GM23248 (cell line): ENCODE results near the gene NKX2-2. TPM values are rescaled to one million over a fixed set of nuclear protein-coding genes. Genes with fewer than 3 reads are reported as not detected.

Experiments
- DNase-seq: peaks from one replicate; pipeline ENCODE4 v3.0.0-alpha.2; 2015
- H2AFZ ChIP-seq: fragments of 200-600 bp; sonication (generic); 2 replicates; pipeline ENCODE4 v1.6.1; 2016; ENCODE audit warnings: antibody characterized with exemption
- H3F3A ChIP-seq: fragments of 200-600 bp; sonication (generic); 2 replicates; pipeline ENCODE4 v1.6.1; 2016; ENCODE audit warnings: mild to moderate bottlenecking, antibody characterized with exemption, mixed run types; ENCODE audit not compliant: insufficient read depth
- H3K27ac ChIP-seq: fragments of 200-600 bp; sonication (generic); 2 replicates; pipeline ENCODE4 v1.5.1; 2016; ENCODE audit warnings: mild to moderate bottlenecking
- H3K27me3 ChIP-seq: fragments of 200-600 bp; sonication (generic); replicated peaks from 2 replicates; pipeline ENCODE4 v1.6.1; 2016; ENCODE audit warnings: mild to moderate bottlenecking; ENCODE audit not compliant: insufficient read depth
- H3K36me3 ChIP-seq: fragments of 200-600 bp; sonication (generic); 2 replicates; pipeline ENCODE4 v1.6.1; 2016; ENCODE audit warnings: low read depth, mild to moderate bottlenecking
- H3K4me1 ChIP-seq: fragments of 200-600 bp; sonication (generic); 2 replicates; pipeline ENCODE4 v1.6.1; 2016; ENCODE audit warnings: mild to moderate bottlenecking; ENCODE audit not compliant: insufficient read depth
- H3K4me2 ChIP-seq: fragments of 200-600 bp; sonication (generic); one replicate; pipeline ENCODE4 v1.6.1; 2016; ENCODE audit warnings: mild to moderate bottlenecking; ENCODE audit not compliant: unreplicated experiment
- H3K4me3 ChIP-seq: fragments of 200-600 bp; sonication (generic); 2 replicates; pipeline ENCODE4 v1.5.1; 2016; ENCODE audit warnings: mild to moderate bottlenecking
- H3K79me2 ChIP-seq: fragments of 200-600 bp; sonication (generic); 2 replicates; pipeline ENCODE4 v1.6.1; 2016; ENCODE audit warnings: mild to moderate bottlenecking; ENCODE audit not compliant: insufficient read depth
- H3K9ac ChIP-seq: fragments of 200-600 bp; sonication (generic); 2 replicates; pipeline ENCODE4 v1.6.1; 2016; ENCODE audit warnings: mild to moderate bottlenecking
- H3K9me2 ChIP-seq: fragments of 200-600 bp; sonication (generic); 2 replicates; pipeline ENCODE4 v1.6.1; 2016; ENCODE audit warnings: mixed run types, mild to moderate bottlenecking, moderate library complexity; ENCODE audit not compliant: insufficient read depth
- H3K9me3 ChIP-seq: fragments of 200-600 bp; sonication (generic); one replicate; pipeline ENCODE4 v1.6.1; 2017; ENCODE audit warnings: low read depth
- H4K20me1 ChIP-seq: fragments of 200-600 bp; sonication (generic); 2 replicates; pipeline ENCODE4 v1.6.0; 2016; ENCODE audit not compliant: insufficient read depth
- EZH2 ChIP-seq: fragments of 200-600 bp; sonication (generic); IDR thresholded peaks from 2 replicates; pipeline ENCODE4 v1.6.1; 2018; ENCODE audit warnings: antibody characterized with exemption, mild to moderate bottlenecking; ENCODE audit not compliant: insufficient read depth, poor library complexity, severe bottlenecking
- EZH2phosphoT487 ChIP-seq: fragments of 200-600 bp; sonication (generic); IDR thresholded peaks from 2 replicates; pipeline ENCODE4 v1.6.1; 2018; ENCODE audit warnings: antibody characterized with exemption, moderate library complexity, mild to moderate bottlenecking, low read depth; ENCODE audit not compliant: insufficient read depth
- WGBS, 2 experiments: methylation state at CpG; one replicate each; pipeline ENCODE4 v1.1.6; 2015 to 2017; ENCODE audit warnings: low lambda C conversion rate in 2 of 2, low coverage in 1 of 2; ENCODE audit errors: missing lambda C conversion rate in 2 of 2; 5-methylcytosine and 5-hydroxymethylcytosine counted together
- in situ Hi-C: fragments of 300-500 bp; cut with MboI; formaldehyde crosslinking; loops from 2 replicates; pipeline ENCODE4 v1.15.0; 2020
- polyA plus RNA-seq: library from polyadenylated mRNA; unstranded; fragments of >200 nt; fragmentation: Nextera tagmentation; extraction: Ambion mirVana; gene quantifications from 2 replicates; pipeline ENCODE4 v1.2.1, GENCODE V29; 2016
- total RNA-seq: library from RNA; depleted of rRNA; stranded (reverse); fragments of >200 nt; shearing (Covaris generic); gene quantifications from 2 replicates; pipeline ENCODE4 v1.2.3, GENCODE V29; 2014

Gene NKX2-2
- total and polyA plus RNA-seq, 2 experiments from 2014 or later, result not detected

DNA sequence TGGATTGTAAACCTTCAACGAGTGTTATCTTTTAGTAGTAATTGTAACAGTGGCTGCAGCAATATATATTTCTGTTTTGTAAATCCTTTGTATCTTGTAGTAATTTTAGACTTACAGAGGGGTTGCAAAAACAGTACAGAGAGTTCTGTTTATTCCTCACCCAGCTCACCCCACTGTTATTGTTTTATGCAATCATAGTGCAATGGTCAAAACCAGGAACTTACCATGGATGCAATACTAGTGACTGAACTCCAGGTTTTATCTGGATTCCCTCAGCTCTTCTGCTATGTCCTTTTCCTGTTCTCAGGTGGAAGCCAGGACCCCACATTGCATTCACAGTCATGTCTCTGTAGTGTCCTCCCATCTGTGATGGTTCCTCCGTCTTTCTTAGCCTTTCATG, 42.5 kb upstream of the NKX2-2 start:
- Histone ChIP-seq H3K27me3 (no peaks in the 10 kb centered on the region; the same call in 1 of the 2 replicates), H4K20me1 (no peaks in the 10 kb centered on the region), H3K27ac (no peak overlapping the region), H3K4me2 (no peak overlapping the region), H3K9me2 (no peaks in the 10 kb centered on the region), H3K36me3 (no peaks in the 10 kb centered on the region), H3K4me3 (no peak overlapping the region), H3K4me1 (no peaks in the 10 kb centered on the region), H3K9ac (no peak overlapping the region), H3F3A (no peaks in the 10 kb centered on the region), H3K79me2 (no peaks in the 10 kb centered on the region), H3K9me3 (no peaks in the 10 kb centered on the region), H2AFZ (no peak overlapping the region)
- in situ Hi-C loops, result no loop called here
- 13 to 21% methylated on average over 2 of the region's 2 CpGs for WGBS, 2 experiments
- no peak for DNase-seq
- no peak for TF ChIP-seq EZH2phosphoT487
- TF ChIP-seq EZH2, result no peak

DNA sequence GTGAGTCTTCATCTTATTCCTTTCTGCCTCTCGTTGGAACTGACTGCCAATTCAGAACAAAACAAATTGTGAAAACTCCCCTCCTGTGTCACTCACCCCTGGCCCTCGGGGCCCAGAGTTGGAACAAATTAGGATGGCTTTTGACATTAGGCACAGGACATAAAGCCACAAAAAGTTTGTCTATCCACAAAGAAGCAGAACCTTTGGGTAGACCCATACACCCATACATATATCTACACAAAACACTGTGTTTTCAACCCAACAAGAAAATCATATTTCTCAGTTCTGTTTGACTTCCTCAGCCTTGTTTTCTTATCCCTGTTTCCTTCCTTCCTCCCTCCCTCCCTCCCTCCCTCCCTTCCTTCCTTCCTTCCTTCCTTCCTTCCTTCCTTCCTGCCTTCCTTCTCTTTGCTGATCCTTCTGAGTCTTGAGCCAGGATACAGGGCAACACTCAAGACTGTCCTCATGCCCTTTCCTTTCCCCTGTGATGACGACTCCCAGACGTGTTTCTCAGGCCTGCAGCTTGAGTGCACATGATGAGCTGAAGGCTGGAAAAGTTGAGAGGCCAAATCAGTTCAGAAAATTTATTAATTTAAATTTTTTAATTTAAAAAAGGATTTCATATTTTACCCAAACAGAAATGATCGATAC, 41.7 kb upstream of the NKX2-2 start:
- no peaks in the 10 kb centered on the region for H4K20me1 ChIP-seq
- H3K36me3 ChIP-seq, result no peaks in the 10 kb centered on the region
- H2AFZ ChIP-seq, result no peak overlapping the region
- no peaks in the 10 kb centered on the region for H3F3A ChIP-seq
- WGBS, 2 experiments, result 15 to 17% methylated on average over 5 of the region's 5 CpGs
- H3K9me3 ChIP-seq, result no peaks in the 10 kb centered on the region
- no peak overlapping the region for H3K4me2 ChIP-seq
- DNase-seq, result no peak
- no peaks in the 10 kb centered on the region; the same call in 1 of the 2 replicates for H3K27me3 ChIP-seq
- no peaks in the 10 kb centered on the region for H3K79me2 ChIP-seq
- no peak for TF ChIP-seq EZH2phosphoT487
- no peak for TF ChIP-seq EZH2
- H3K4me3 ChIP-seq, result no peak overlapping the region
- in situ Hi-C loops, result no loop called here
- H3K9ac ChIP-seq, result no peak overlapping the region
- no peak overlapping the region for H3K27ac ChIP-seq
- no peaks in the 10 kb centered on the region for H3K9me2 ChIP-seq
- H3K4me1 ChIP-seq, result no peaks in the 10 kb centered on the region

DNA sequence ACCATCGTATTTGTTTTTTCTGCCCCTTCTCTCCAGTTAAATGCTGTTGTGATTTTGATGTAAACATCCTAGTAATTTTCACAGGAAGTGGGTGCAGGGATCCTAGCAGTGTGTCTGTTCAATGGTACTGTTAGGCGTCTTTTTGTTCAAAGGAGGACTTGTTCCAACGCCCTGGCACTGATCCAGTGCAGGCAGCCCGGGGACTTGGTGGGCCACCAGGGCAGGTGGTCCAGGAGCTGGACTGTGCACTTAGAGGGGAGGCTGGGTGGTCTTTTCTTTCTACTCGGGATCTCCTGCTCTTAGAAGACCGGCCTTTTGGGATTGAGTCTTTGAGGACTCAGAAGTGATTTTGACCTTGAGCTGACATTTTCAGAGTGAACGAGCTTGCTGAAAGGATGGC, 41.1 kb upstream of the NKX2-2 start:
- Histone ChIP-seq H3K79me2 (no peaks in the 10 kb centered on the region), H3K4me3 (no peak overlapping the region), H3K27ac (no peak overlapping the region), H3K9ac (no peak overlapping the region), H3K36me3 (no peaks in the 10 kb centered on the region), H3K27me3 (no peaks in the 10 kb centered on the region; the same call in 1 of the 2 replicates), H3F3A (no peaks in the 10 kb centered on the region), H2AFZ (no peak overlapping the region), H3K4me2 (no peak overlapping the region), H4K20me1 (no peaks in the 10 kb centered on the region), H3K9me3 (no peaks in the 10 kb centered on the region), H3K4me1 (no peaks in the 10 kb centered on the region), H3K9me2 (no peaks in the 10 kb centered on the region)
- no peak for TF ChIP-seq EZH2phosphoT487
- no peak for TF ChIP-seq EZH2
- in situ Hi-C loops, result no loop called here
- no peak for DNase-seq
- 21 to 27% methylated on average over 7 of the region's 7 CpGs for WGBS, 2 experiments

DNA sequence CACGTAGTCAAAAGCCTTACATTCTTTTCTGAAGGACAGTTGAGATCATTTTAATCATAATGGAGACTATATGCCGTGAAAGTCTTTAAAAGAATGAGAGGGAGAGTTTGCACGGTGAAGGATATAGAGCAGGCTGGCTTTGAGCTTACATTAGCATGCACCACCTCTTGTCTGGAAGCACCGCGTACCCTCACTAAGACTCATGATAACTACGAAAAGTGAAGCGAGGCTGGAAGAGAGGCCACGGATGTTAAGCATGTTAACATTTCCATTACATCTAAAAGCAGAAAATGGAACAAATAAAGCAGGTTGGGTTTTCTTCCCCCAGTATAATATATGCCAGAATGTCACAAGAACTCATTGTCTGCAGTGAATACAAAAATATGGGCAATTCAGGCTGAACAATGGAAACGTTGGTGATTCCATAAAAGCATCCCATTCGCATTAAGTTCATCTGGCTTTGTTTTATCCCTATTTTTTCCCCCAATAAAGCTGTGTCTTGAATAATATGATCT, 40.6 kb upstream of the NKX2-2 start:
- no peak overlapping the region for H3K4me2 ChIP-seq
- no peak overlapping the region for H2AFZ ChIP-seq
- DNase-seq, result no peak
- no peaks in the 10 kb centered on the region for H3K79me2 ChIP-seq
- no peak overlapping the region for H3K27ac ChIP-seq
- no peaks in the 10 kb centered on the region for H3K9me3 ChIP-seq
- no peak overlapping the region for H3K4me3 ChIP-seq
- H3K9ac ChIP-seq, result no peak overlapping the region
- H4K20me1 ChIP-seq, result no peaks in the 10 kb centered on the region
- no peaks in the 10 kb centered on the region for H3K36me3 ChIP-seq
- H3K27me3 ChIP-seq, result peaks cover 2% of the 10 kb centered on the region
- no peaks in the 10 kb centered on the region for H3F3A ChIP-seq
- no peak for TF ChIP-seq EZH2phosphoT487
- TF ChIP-seq EZH2, result no peak
- in situ Hi-C loops, result no loop called here
- no peaks in the 10 kb centered on the region for H3K9me2 ChIP-seq
- 48 to 52% methylated on average over 10 of the region's 10 CpGs for WGBS, 2 experiments
- no peaks in the 10 kb centered on the region for H3K4me1 ChIP-seq

DNA sequence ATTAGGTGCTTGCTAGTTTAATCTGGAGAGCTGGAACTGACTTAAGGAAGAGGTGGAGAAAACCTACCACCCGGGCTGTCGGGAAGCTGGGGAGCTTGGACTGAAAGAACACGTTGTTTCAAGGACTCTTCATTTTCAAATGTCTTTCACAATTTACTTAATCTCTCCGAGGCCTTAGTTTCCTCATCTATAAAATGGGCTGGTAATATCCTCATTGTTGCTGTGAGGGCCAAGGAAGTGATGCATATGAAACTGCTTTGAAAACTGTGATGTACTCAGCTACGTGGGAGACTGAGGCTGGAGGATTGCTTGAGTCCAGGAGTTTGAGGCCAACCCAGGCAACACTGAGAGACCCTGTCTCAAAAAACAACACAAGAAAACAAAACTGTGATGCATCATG, 36.7 kb upstream of the NKX2-2 start:
- in situ Hi-C loops, result no loop called here

More for the DNA sequence above, 36.7 kb upstream of the NKX2-2 start:
- Histone ChIP-seq H2AFZ (no peak overlapping the region), H3K9me3 (no peaks in the 10 kb centered on the region), H3K9ac (no peak overlapping the region), H3K4me2 (no peak overlapping the region), H3K79me2 (no peaks in the 10 kb centered on the region), H3K9me2 (no peaks in the 10 kb centered on the region), H3K4me3 (no peak overlapping the region), H3K27ac (no peak overlapping the region), H3K4me1 (no peaks in the 10 kb centered on the region), H3K27me3 (peaks cover 8% of the 10 kb centered on the region), H3F3A (no peaks in the 10 kb centered on the region), H4K20me1 (no peaks in the 10 kb centered on the region), H3K36me3 (no peaks in the 10 kb centered on the region)
- no peak for DNase-seq
- 31 to 37% methylated on average over 5 of the region's 5 CpGs for WGBS, 2 experiments
- TF ChIP-seq EZH2phosphoT487 (no peak), EZH2 (no peak)
